Upper lobe of right lung (tissue), 1 donor: ENCODE data around the gene METTL25B. TPM values are rescaled to one million over a fixed set of nuclear protein-coding genes. Genes with fewer than 3 reads are reported as not detected.

ENCODE experiments used
- ATAC-seq: fragments of 200-7000 bp; cut with Tn5 transposase; one replicate; pipeline ENCODE4 v1.9.1; 2020; ENCODE audit warnings: mild to moderate bottlenecking, moderate library complexity
- DNase-seq: peaks from one replicate; pipeline ENCODE4 v3.0.0-alpha.2; 2020
- H3K27ac ChIP-seq: fragments of 200-600 bp; one replicate; pipeline ENCODE4 v1.8.0; 2022
- H3K27me3 ChIP-seq: fragments of 200-600 bp; one replicate; pipeline ENCODE4 v1.8.0; 2022; ENCODE audit warnings: mild to moderate bottlenecking
- H3K36me3 ChIP-seq: fragments of 200-600 bp; one replicate; pipeline ENCODE4 v1.8.0; 2022
- H3K4me1 ChIP-seq: fragments of 200-600 bp; one replicate; pipeline ENCODE4 v1.8.0; 2022
- H3K4me3 ChIP-seq: fragments of 200-600 bp; one replicate; pipeline ENCODE4 v1.8.0; 2022; ENCODE audit warnings: mild to moderate bottlenecking
- H3K9me3 ChIP-seq: fragments of 200-600 bp; one replicate; pipeline ENCODE4 v1.8.0; 2022
- intact Hi-C: fragments of 100-400 bp; cut with DNase I; formaldehyde crosslinking; loops from one replicate; pipeline ENCODE4 v1.11.0; 2022
- total RNA-seq: library from RNA; stranded (reverse); fragmentation: NEBNext Ultra II Directional; extraction: Animal tissue kit (Norgen Biotek cat#: 25700); gene quantifications from one replicate; pipeline ENCODE4 v1.2.1, GENCODE V29; 2021
- TF ChIP-seq, protein P1 (sequence below): fragments of 200-600 bp; IDR thresholded peaks from one replicate; pipeline ENCODE4 v1.8.0; 2022; ENCODE audit warnings: antibody characterized with exemption
- donor health status: DM: no; HTN: yes; CAD: no; lungs with severe emphysema.

The METTL25B gene
- total RNA-seq, 1 donor from 2014 or later = 42.4 TPM

DNA sequence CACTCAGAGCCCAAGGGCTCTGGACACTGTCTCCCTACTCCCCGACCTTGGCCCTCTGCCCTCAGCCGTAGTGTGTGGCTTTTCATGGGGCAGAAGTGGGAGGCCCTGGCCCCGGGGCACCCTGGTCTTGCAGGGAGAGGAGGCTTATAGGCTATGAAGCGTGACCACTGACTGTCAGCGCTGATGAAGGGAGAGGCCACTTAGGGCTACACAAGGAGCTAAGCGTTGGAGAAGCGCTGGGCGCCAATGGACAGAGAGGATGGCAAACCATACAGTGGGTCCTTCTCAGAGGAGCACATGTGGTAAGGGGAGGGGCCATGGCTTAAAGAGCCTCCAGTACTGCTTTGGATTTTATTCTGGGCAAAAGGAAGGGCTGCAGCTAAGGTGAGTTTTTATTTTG lies 30.8 kb upstream of the METTL25B start:
- H3K27me3 ChIP-seq = peaks cover 22% of the 10 kb centered on the region
- H3K36me3 ChIP-seq = no peaks in the 10 kb centered on the region
- peaks cover 2% of the 10 kb centered on the region for H3K4me1 ChIP-seq
- intact Hi-C loops = no loop called here
- no peak overlapping the region for H3K4me3 ChIP-seq
- DNase-seq = no peak
- no peak for ATAC-seq
- TF ChIP-seq, protein P1, sequence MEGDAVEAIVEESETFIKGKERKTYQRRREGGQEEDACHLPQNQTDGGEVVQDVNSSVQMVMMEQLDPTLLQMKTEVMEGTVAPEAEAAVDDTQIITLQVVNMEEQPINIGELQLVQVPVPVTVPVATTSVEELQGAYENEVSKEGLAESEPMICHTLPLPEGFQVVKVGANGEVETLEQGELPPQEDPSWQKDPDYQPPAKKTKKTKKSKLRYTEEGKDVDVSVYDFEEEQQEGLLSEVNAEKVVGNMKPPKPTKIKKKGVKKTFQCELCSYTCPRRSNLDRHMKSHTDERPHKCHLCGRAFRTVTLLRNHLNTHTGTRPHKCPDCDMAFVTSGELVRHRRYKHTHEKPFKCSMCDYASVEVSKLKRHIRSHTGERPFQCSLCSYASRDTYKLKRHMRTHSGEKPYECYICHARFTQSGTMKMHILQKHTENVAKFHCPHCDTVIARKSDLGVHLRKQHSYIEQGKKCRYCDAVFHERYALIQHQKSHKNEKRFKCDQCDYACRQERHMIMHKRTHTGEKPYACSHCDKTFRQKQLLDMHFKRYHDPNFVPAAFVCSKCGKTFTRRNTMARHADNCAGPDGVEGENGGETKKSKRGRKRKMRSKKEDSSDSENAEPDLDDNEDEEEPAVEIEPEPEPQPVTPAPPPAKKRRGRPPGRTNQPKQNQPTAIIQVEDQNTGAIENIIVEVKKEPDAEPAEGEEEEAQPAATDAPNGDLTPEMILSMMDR = no peak
- no peaks in the 10 kb centered on the region for H3K9me3 ChIP-seq
- H3K27ac ChIP-seq = no peak overlapping the region

DNA sequence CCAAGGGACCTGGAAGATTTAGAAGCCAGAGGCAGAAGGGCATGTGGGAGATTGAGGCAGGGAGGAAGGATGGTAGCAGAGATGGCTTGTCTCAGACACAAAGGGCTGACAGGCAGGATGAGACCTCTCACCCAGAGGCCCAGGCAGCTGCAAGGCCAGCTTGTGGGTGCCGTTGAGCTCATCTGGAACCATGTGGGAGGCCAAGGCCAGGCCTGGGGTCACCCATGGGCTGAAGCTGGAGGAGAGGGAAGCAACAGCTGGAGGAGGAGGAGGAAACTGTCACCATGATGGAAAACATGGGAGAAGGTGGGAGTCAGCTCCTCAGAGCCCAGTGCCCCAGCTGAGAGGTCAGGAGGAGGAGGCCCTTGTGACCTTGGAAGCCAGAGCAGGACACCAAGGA lies 29.3 kb upstream of the METTL25B start:
- intact Hi-C loops = no loop called here
- no peaks in the 10 kb centered on the region for H3K36me3 ChIP-seq
- no peak overlapping the region for H3K27ac ChIP-seq
- H3K4me3 ChIP-seq = no peak overlapping the region
- no peaks in the 10 kb centered on the region for H3K4me1 ChIP-seq
- TF ChIP-seq, protein P1 = no peak
- peaks cover 28% of the 10 kb centered on the region for H3K27me3 ChIP-seq
- no peaks in the 10 kb centered on the region for H3K9me3 ChIP-seq
- DNase-seq = no peak
- peak; percentile 60 for ATAC-seq

DNA sequence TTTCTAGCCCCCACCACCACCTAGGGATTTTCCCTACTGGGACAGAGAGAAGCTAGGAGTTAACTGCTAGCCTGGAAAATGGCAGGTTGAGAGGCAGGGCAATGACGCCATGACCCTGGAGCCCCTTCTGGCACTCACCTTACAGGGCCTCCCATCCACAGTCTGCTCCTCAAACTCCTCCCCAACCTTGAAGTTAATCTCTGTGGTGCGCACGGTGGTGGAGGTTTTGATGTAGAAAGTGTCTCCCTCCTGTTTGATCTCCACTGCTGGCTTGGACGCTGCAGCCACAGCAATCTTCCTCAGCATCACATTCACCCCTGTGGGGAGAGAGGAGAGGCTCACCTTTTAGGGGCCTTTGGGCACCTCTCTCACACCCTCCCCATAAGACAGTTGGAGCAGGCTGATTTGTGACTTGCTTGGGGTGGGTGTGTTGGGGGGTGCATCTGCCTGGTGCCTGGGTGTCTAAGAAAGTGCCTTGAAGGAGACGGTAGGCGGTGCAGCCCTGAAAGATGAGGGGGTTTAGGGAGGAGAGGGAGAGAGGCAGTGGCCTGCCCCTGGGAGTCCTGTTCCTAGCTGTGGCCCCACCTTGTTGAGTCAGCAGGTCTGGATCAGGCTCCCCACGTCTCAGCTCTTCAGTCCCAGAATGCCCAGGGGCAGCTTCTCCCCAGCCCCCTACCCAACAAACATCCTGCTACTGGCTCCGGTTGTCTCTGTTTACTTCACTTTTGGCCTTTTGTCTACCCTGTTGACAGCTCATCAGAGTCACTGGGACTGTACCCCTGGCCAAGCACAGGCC lies 27.3 kb upstream of the METTL25B start:
- H3K9me3 ChIP-seq = no peaks in the 10 kb centered on the region
- no peaks in the 10 kb centered on the region for H3K36me3 ChIP-seq
- TF ChIP-seq, protein P1 = no peak
- intact Hi-C loops = no loop called here
- ATAC-seq (no peak), DNase-seq (no peak)
- no peak overlapping the region for H3K27ac ChIP-seq
- H3K27me3 ChIP-seq = peaks cover 48% of the 10 kb centered on the region
- H3K4me1 ChIP-seq = peaks cover 14% of the 10 kb centered on the region
- no peak overlapping the region for H3K4me3 ChIP-seq

DNA sequence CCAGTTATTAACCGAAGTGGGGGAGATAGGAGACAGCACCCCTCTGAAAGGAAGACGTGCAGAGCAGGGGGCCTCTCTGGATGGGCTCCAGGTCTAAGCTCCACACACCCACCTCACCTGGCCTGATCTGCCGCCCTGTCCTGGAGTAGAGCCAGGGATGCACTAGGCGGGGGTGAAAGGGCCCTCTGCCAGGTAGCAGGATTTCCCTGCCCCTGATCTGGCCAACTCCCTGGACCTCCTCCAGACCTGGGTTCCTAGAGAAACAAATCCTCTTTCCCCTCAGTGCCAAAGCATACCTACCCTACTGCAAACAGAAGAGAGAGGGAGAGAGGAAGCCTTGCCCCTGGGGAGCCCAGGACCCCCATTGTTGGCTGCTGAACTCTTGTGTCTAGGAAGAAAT lies 24.9 kb upstream of the METTL25B start:
- H3K4me3 ChIP-seq = no peak overlapping the region
- no peaks in the 10 kb centered on the region for H3K36me3 ChIP-seq
- TF ChIP-seq, protein P1 = no peak
- no peak for ATAC-seq
- no peak overlapping the region for H3K27ac ChIP-seq
- no peaks in the 10 kb centered on the region for H3K9me3 ChIP-seq
- no peak for DNase-seq
- H3K4me1 ChIP-seq = peaks cover 24% of the 10 kb centered on the region
- intact Hi-C loops = no loop called here
- peaks cover 48% of the 10 kb centered on the region for H3K27me3 ChIP-seq

GRCh38 chr1:156703741-156704140 lies 24.5 kb upstream of the METTL25B start:
- H3K4me3 ChIP-seq = no peak overlapping the region
- no peaks in the 10 kb centered on the region for H3K36me3 ChIP-seq
- H3K27me3 ChIP-seq = peaks cover 48% of the 10 kb centered on the region

More at GRCh38 chr1:156703741-156704140, 24.5 kb upstream of the METTL25B start:
- ATAC-seq = no peak
- TF ChIP-seq, protein P1 = no peak
- Histone ChIP-seq H3K4me1 (peaks cover 24% of the 10 kb centered on the region), H3K9me3 (no peaks in the 10 kb centered on the region), H3K27ac (no peak overlapping the region)
- intact Hi-C loops = no loop called here
- no peak for DNase-seq
